Stimulated activated CD4-positive, alpha-beta T cell treated with anti-CD3 and anti-CD28 coated beads, TNF-alpha, amount 100 ng/mL, for 48 hours (primary cell): ENCODE results near the gene IFT25.

Source experiments
- DNase-seq, 3 donors: peaks; one replicate each; pipeline ENCODE4 v3.0.0-alpha.2; 2020; ENCODE audit warnings: low read depth in 3 of 3

The IFT25 gene

DNA sequence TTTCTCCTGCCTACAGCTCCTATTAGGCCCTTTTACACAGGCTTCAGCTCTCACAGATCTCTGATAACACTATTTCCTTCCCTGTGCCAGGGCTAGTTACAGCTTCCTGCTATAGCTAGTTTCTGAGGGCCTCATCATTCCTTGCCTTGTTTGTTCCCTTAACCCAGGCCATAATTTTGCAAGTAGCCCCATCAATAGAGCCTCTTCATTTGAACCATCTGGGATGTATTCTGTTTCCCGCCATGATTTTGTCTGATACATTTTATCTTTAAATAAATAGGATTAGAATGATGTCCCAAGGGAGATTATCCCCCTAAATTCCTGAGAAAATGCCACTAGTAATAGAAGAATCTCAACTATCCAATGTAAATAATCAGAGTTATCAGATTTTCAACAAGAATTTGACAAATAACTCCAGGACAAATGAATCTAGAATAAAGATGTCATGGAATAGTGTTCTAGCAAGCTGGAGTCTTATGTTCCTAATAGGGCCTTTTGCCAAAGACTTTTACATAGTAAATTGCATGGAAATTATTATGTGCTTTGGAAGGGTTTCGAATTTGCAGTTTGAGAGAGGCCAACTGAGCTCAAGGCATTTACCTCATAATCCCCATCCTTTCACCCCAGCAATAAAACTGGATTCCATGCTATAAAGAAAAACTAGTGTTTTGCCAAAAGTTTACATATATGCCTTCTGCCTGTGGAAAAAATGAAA, 16.1 kb downstream of the IFT25 start:
- DNase-seq = no peak

DNA sequence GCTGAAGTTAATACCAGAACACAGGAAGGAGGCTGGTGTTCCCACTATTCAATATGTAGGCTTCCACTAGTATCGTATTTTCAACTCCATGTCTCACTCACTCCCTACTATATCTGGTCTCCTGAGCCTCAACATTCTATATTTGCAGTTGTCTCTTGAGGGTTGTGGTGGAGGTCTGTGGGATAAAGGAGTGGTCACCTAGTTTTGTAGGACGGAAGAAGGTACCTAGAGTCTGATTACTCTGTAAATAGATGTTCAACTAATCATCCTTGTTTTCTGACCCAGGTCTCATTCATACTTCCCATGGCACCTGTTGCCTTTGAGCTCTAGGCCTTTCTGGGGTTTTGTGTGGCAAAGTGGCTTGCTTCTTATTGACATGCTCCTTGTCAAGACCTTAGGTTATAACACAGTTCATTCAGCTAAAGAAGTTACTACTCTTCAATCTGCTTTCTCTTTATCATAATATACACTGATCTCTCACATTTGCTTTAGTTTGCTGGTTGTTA, 18.1 kb downstream of the IFT25 start:
- no peak for DNase-seq

DNA sequence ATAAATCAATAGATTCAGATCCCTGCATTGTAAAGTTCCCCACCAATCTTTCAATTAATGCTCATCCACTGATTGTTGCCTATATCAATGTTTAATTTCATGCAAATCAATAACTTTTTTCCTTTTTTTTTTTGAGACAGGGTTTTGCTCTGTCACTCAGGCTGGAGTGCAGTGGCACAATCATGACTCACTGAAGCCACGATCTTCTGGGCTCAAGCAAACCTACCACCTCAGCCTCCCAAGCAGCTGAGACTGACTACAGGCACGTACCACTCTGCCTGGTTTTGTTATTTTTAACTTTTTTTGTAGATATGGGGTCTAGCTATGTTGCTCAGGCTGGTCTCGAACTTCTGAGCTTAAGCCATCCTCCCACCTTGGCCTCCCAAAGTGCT, 25.8 kb downstream of the IFT25 start:
- DNase-seq = peak in 2 of 3 donors; percentile 11 to 16

DNA sequence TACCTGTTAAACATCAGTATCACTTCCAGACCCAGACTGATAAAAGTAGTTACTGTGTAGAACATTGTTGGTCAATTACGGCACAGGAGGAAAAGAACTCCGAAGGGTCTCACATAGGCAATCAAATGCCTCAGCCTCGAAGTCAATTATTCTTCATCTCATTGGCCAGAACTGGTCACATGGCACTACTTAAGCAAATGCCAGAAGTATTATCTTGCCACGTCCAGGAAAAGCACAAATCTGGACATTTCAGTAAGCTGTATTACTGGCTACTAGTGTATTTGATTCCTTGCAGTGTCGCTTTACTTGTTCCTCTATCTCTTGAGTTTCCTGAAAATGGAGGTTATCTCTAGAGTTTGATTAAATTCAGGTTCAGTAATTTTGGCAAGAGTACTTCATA, 27.2 kb downstream of the IFT25 start:
- DNase-seq = no peak

DNA sequence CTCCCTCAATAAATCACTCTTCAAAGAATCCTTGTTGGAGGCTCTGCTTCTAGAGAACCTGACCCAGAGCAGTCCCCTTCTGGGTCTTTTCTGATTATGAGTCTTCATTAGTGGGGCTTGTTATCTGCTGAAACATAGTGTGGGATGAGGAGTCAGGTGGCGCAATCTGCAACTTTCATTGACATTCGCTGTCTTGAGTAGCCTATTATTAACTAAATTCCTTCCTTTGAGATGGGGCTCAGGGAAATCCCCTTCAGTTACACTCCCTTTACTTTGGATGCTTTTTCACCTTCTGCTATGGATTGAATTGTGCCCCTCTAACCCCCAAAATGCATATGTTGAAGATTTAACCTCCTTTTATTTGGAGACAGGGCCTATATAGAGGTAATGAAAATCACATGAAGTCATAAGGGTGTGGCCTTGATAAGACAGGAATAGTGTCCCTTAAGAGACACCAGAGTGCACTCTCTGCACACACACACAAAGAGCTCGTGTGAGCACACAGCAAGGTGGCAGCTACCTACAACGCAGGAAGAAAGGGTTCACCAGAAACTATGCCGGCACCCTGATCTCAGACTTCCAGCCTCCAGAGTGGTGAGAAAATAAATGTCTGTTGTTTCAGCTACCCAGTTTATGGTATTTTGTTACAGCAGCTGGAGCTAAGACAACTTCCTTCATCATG, 32.0 kb downstream of the IFT25 start:
- DNase-seq = no peak

DNA sequence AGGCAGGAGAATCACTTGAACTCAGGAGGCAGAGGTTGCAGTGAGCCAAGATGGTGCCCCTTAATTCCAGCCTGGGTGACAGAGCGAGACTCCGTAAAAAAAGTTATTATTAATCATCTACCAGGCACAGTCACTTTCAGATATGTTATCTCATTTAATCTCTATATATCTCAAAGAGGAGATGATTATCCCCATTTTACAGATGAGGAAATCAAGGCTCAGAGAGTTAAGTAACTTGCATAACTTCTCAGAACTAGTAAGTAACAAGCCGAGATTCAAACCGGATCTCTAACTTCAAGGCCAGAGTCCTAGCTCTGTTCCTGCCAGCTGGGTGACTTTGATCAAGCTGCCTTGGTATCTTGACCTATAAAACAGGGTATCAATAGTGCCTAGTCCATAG, 34.1 kb downstream of the IFT25 start:
- no peak for DNase-seq

DNA sequence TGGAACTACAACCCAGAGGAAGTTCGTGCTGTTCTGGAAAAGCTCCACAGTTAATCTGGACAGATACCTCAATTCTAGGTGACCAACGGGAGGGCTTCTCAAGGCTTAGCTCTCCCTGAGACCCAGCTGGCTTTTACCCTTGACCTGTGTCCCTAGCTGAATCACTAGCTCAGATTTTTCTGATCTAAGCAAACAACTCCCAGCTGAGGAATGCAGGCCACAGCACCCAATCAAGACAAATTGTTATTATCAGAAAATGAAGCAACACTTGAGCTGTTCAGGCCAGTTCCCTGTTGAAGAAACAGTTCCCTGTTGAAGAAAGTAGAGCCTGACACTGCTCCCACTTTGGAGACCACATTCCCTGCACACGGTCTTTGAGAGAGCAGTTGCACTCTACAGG, 35.6 kb downstream of the IFT25 start:
- DNase-seq = no peak

DNA sequence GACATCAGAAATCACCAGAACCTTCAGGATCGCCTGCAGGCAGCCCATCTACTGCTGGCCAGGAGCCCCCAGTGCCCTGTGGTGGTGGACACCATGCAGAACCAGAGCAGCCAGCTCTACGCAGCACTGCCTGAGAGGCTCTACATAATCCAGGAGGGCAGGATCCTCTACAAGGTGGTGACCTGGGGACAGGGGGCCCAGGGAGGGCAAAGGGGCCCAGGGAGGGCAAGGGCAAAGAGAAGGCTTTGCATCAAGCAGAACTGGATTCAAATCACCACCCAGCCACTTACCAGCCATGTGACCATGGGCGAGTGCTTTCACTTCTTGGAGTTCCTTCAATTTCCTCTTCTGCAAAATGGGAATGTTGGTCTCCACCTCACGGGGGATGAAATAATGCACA, 39.4 kb downstream of the IFT25 start:
- DNase-seq = no peak

DNA sequence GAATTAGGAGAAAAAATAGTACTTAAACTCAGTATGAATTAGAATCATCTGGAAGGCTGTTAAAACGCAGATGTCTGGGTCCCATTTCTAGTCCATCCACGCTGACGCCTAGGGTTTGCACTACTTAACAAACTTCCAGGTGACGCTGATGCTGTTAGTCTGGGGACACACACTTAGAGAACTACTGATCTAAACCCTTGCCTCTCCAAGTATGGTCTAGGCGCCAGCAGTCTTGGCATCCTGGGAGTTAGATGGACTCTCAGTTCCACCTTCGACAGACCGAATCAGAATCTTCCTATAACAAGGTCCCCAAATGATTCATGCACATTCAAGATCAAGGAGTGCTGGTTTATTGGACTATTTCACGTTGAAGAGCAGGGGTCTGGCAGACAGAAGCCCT, 40.0 kb downstream of the IFT25 start:
- DNase-seq = no peak

DNA sequence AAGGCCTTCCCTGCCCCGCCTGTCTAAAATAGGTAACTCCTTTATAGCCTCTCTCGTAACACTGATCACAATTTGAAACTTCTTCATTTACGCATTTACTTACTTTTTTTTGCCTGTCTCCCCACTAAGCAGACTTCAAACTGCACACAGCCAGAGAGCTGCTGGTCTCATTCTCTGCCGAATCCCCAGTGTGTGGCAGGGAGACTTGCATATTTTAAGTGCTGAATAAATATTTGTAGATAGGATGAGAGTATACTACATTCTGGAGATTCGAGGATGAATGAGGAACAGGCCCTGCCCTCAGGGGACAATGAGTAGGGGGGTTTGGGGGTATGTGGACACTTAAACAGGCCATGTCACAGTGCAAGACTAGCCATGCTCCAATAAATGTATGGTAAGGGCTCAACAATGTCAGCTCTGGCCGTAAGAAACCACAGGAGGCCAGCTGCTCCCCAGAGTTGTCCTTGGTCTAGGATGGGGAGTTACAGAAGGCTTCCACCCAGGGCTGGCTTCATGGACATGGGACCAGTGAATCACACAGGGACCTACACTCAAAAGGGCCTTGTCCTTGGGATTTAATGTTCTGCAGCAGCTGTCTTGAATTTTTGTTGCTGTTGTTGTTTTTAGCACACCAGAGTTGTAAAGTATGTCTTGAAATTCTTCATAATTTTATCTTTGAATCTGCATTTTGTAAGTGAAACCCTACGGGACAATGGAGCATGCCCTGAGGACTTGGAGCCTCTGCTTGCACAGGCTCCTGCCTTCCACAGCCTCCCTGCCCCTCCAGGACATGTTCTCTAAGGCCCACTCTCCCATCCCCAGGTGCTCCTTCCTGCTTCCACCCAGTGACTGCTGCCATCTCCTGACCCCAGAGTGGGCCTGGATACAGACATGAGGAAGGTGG, 43.0 kb downstream of the IFT25 start:
- no peak for DNase-seq

DNA sequence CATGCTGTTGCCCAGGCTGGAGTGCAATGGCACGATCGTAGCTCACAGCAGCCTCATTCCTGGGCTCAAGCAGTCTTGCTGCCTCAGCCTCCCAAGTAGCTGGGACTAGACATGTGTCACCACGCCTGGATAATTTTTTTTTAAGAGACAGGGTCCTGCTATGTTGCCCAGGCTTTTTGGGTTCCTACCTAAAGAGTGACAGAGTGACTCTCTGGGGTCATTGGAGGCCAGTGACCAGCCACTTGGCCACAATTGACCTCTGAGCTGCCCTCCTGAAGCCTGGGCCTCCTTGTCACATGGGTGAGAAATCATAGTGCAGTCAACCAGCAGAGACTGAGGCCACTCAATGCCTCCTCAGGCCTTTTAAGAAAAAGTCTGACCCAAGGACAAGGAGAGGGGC, 45.8 kb downstream of the IFT25 start:
- no peak for DNase-seq

DNA sequence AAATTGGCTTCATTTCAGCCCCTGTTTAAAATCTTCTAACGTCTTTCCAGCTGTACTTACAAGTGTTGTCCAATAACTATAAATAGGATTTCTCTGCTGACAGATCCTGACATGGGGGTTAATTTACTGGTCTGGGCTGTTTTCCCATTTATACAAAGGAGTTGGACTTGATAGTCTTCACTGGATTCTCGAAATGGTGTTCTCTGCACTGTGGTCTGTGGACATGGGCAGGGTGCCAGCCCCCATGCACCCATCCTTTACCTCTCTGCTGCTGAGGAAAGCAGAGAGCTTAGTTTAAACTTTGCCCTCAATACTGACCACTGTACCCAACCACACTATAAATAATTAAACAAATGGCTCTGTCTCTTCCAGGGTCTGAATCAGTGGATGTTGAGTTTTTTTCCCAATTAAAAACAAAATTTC, 46.3 kb downstream of the IFT25 start:
- no peak for DNase-seq

DNA sequence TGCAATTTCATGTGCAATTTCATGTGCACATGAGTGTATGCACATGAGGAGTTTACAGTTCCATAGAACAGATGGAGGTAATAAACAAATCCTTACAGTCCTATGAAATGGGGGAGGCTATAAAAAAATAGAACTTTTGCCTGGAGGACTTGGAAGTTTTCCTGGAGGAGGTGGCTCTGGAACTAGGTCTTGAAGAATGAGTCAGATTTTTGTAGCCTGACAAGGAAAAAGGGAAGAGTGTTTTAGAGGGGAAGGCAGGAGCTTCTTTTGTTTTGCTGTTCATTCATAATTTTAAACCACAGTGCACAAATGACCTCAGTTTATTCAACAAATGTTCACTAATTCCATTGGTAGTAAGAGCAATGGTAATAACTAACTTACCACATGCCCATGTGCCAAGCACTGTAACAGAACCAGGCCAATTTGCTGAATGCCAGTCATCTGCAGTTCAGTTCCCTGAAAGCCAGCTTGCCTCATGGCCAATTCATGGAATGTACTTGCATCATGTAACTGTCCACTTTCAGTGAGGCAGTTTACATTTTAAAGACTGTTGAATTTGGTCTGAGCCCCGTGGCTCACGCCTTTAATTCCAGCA, 48.8 kb downstream of the IFT25 start:
- no peak for DNase-seq

DNA sequence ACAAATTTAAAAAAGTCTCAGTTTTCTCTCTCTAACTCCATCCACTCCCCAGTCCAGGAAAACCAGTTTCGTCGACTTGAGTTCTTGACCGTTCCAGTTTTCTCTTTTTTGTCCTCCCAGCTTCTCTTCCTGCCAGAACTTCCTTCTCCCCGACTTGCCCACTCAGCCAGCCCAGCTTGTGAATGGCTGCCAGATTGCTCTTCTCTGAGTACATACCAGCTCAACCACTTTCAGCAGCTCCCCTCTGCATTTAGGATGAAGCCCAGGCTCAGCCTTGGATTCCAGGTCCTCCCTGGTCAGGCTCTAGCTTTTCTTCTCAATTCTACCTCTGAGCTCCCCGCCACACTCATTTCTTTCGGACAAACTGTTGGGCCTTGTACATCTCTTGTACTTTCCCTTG, 50.1 kb downstream of the IFT25 start:
- no peak for DNase-seq

DNA sequence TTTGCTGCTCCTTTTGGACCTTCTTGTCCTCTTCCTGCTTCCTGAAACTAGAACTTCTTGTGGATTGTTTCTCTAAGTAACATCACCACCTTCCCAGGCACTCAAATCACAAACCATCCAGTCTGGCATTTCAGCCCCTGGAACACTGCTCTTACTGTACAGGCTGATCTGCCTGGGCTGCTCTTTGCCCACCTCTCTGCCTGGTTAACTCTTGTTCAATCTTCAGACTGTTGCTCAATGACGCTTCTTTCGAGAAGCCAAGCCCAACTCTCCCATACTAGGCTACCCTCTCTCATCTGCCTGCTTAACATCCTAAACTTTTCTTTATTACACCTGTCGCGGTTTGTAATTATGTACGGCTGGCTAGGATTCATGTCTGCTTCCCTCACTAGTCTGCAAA, 50.9 kb downstream of the IFT25 start:
- no peak for DNase-seq

DNA sequence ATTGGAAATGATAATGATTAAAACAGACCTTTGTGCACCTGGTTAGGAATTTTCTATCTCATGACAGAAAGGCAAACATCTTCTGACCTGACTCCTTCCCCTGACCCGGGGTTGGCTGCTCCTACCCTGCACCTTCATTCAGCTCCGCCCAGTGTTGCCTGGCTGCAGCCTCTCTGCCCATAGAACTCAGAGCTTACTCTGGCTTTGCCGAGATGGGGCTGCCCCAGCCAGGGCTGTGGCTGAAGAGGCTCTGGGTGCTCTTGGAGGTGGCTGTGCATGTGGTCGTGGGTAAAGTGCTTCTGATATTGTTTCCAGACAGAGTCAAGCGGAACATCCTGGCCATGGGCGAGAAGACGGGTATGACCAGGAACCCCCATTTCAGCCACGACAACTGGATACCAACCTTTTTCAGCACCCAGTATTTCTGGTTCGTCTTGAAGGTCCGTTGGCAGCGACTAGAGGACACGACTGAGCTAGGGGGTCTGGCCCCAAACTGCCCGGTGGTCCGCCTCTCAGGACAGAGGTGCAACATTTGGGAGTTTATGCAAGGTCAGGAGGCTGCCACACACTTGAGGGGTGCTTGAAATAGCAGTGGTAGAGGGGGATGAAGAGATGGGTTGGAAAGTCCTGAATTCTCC, 51.4 kb downstream of the IFT25 start, which contains the start of gene DIO1:
TSS of gene DIO1 (plus strand) at position 189 of the 638 bp plus-strand sequence. CDS start at position 213, 24 bp downstream.
- no peak for DNase-seq

DNA sequence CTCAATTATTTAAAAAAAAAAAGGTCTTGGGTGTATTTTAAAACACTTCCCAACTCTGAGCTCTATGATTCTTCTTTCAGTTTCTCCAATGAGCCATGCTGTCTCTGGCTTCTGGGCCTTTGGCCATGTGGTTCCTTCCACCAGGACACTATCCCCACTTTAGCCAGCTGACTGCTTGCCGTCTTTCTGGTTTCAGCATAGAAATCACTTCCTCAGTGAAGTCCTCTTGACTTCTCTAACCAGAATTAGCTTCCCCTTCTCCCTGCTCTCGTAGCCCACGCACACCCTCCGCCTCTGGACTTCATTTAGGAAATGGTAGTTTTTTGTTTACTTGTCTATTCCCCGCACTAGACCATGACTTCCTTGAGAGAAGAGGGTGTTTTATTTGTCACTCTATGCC, 52.6 kb downstream of the IFT25 start:
- DNase-seq = no peak

DNA sequence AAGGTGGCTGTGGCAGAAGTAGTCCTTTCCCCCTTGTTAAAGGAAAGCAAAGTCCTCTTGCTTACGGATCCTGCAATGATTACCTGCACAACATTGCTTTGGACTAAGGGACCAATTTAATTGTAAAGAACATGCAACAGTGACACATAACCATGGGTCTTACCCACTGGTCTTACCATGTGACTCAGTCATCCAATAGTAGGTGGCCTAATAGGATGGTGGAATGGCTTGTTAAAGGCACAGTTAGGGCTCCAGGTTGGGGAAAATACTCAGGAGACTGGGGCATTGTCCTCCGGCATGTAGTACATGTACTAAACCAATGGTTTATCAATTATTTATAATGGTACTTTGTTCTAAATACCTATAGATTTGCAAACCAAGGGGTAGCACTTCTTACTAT, 53.8 kb downstream of the IFT25 start:
- DNase-seq = no peak

DNA sequence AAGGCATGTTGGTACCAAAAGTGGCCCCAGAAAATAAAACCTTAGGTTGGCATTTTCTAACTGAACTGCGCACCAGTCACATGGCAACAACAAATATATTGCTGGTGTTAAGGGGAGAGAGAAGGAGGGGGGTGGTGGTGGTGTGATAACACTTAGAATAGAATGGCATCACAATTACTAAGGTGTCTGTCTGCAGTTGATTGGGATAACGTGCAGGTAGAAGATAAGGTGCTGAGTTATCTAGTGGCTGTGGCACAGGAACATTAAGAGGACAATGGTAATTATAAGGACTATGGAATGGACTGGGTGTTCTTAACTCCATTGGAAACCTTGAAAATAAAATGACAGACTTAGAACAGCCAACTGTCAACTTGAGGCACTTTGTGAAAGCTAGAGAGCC, 54.5 kb downstream of the IFT25 start:
- no peak for DNase-seq

DNA sequence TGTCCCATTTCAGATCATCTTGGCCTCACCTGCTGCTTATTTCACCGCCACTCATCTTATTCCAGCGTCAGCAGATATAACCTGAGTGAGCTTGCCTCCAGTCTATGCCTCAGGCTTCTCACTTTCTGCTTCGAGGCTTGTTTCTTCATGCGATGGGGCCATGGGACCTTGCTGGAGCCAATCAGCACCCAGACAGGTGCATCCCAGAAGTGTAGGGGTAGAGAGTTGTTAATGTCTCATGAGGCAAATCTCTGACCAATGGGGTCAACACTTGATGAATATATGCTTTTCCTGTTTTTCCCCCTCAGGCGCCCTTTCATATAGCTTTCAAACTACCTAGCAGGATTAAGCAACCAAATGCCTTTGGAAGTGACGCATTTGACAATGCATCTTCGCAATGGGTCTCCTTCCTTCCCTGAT, 55.0 kb downstream of the IFT25 start:
- peak in 1 of 3 donors; percentile 2 for DNase-seq
